K562 (cell line): ENCODE measurements around the gene ADAMTSL2. TPM values are rescaled to one million over a fixed set of nuclear protein-coding genes. Genes with fewer than 3 reads are reported as not detected.

ENCODE experiments used
- ATAC-seq: fragments of 200-7000 bp; cut with Tn5 transposase; 3 replicates; pipeline ENCODE4 v1.9.1; 2020; ENCODE audit warnings: moderate library complexity
- BruUV-seq: library from RNA; stranded (reverse); fragments of 400-500 nt; replicated peaks from 2 replicates; lab custom pipeline; 2021; lab: Mats Ljungman, UMichigan
- CTCF ChIA-PET: fragments of 300-600 bp; formaldehyde crosslinking; extraction: SDS; loops from one replicate; lab custom pipeline; 2021; ENCODE audit warnings: low intra/inter-chr PET ratio; lab: Yijun Ruan, JAX
- POLR2A ChIA-PET: fragments of 300-600, 350-650 bp; sonication (Branson Sonifier 250); formaldehyde crosslinking; extraction: SDS; loops from one replicate; lab custom pipeline; 2021; ENCODE audit warnings: antibody characterized with exemption, inconsistent platforms; lab: Yijun Ruan, JAX
- DNase-seq, 4 experiments: peaks; one replicate each; pipeline versions ENCODE4 v3.0.0 to v3.0.0-alpha.2; 2011 to 2018; ENCODE audit warnings: low spot score in 3 of 4, mixed read lengths in 3 of 4; ENCODE audit errors: extremely low read depth in 1 of 4
- FAIRE-seq: peaks from 2 replicates; lab custom pipeline; 2011; peaks lifted over from hg19 to GRCh38; lab: Jason Lieb, UNC
- H2AFZ ChIP-seq: 2 replicates; pipeline ENCODE4 v1.6.0; 2011; ENCODE audit warnings: low read depth, low read length, control low read depth, inconsistent platforms
- H3K27ac ChIP-seq: fragments of 200-600 bp; 3 replicates; pipeline ENCODE4 v1.8.0; 2011; ENCODE audit warnings: low read depth, mild to moderate bottlenecking, control low read depth, inconsistent platforms, low read length, moderate library complexity, mixed read lengths; ENCODE audit errors: extremely low read depth
- H3K27me3 ChIP-seq, 2 experiments: fragments of 300-600 bp in 1 of 2; 2 replicates in 1 of 2; 3 replicates in 1 of 2; pipeline versions ENCODE4 v1.6.0 to v1.8.0; 2011; ENCODE audit warnings: inconsistent platforms in 2 of 2, low read length in 2 of 2, mild to moderate bottlenecking in 1 of 2, mixed read lengths in 1 of 2, moderate library complexity in 1 of 2; ENCODE audit not compliant: control insufficient read depth in 2 of 2, insufficient read depth in 2 of 2
- H3K36me3 ChIP-seq: fragments of 300-600 bp; 3 replicates; pipeline ENCODE4 v1.8.0; 2011; ENCODE audit warnings: mild to moderate bottlenecking, low read length, inconsistent platforms; ENCODE audit not compliant: control insufficient read depth, insufficient read depth
- H3K4me1 ChIP-seq, 2 experiments: fragments of 200-600 bp in 1 of 2; replicated peaks in 1 of 2; 2 replicates in 1 of 2; 3 replicates in 1 of 2; pipeline versions ENCODE4 v1.5.1 to v1.8.0; 2011; ENCODE audit warnings: inconsistent platforms in 2 of 2, low read length in 2 of 2, mild to moderate bottlenecking in 1 of 2, mixed read lengths in 1 of 2, moderate library complexity in 1 of 2; ENCODE audit not compliant: control insufficient read depth in 2 of 2, insufficient read depth in 2 of 2
- H3K4me2 ChIP-seq: 2 replicates; pipeline ENCODE4 v1.6.1; 2011; ENCODE audit warnings: low read length, control low read depth, inconsistent platforms, mixed read lengths; ENCODE audit not compliant: insufficient read depth
- H3K4me3 ChIP-seq: fragments of 200-600 bp; sonication (generic), shearing (Covaris generic); 2 replicates; pipeline ENCODE4 v1.5.1; 2016; ENCODE audit warnings: control low read depth, inconsistent platforms
- H3K79me2 ChIP-seq: fragments of 200-600 bp; 3 replicates; pipeline ENCODE4 v1.8.0; 2011; ENCODE audit warnings: low read length, inconsistent platforms; ENCODE audit not compliant: control insufficient read depth, insufficient read depth
- H3K9ac ChIP-seq, 2 experiments: 2 replicates each; pipeline versions ENCODE4 v1.6.0 to v1.6.1; 2011; ENCODE audit warnings: low read depth in 2 of 2, low read length in 2 of 2, control low read depth in 1 of 2, inconsistent platforms in 1 of 2, mild to moderate bottlenecking in 1 of 2, mixed read lengths in 1 of 2; ENCODE audit not compliant: insufficient read depth in 1 of 2
- H3K9me1 ChIP-seq: one replicate; pipeline ENCODE4 v1.6.0; 2011; ENCODE audit warnings: inconsistent platforms, mild to moderate bottlenecking, low read length, moderate library complexity; ENCODE audit not compliant: control insufficient read depth, insufficient read depth
- H3K9me3 ChIP-seq: replicated peaks from 2 replicates; pipeline ENCODE4 v1.5.1; 2011; ENCODE audit warnings: low read depth, low read length, inconsistent platforms; ENCODE audit not compliant: control insufficient read depth, insufficient read depth
- H4K20me1 ChIP-seq: replicated peaks from 2 replicates; pipeline ENCODE4 v1.6.1; 2011; ENCODE audit warnings: low read length, inconsistent platforms, mixed read lengths; ENCODE audit not compliant: control insufficient read depth, insufficient read depth
- KLF1 ChIP-seq: fragments of 450-650 bp; IDR thresholded peaks from 2 replicates; pipeline ENCODE4 v1.6.1; 2016; ENCODE audit warnings: missing genetic modification characterization, missing compliant biosample characterization
- WGBS: fragments of 100-300 bp; shearing (Covaris generic); methylation state at CpG from one replicate; pipeline ENCODE4 v1.1.6; 2016; ENCODE audit warnings: low coverage, mixed read lengths; ENCODE audit not compliant: insufficient coverage; ENCODE audit errors: missing lambda C conversion rate; 5-methylcytosine and 5-hydroxymethylcytosine counted together
- in situ Hi-C: fragments of 300-500 bp; cut with MboI; formaldehyde crosslinking; loops from 4 replicates; pipeline ENCODE4 v1.15.0; 2018; ENCODE audit warnings: inconsistent platforms, mixed read lengths
- intact Hi-C: fragments of 100-400 bp; cut with micrococcal nuclease; formaldehyde crosslinking; loops from 2 replicates; pipeline ENCODE4 v1.14.2; 2022
- polyA plus RNA-seq, 8 experiments: library from polyadenylated mRNA; depleted of rRNA in 4 of 8; stranded (reverse) in 5 of 8; unstranded in 3 of 8; fragments of >200 nt; fragmentation: Nextera tagmentation in 2 of 8; fragmentation: Illumina TruSeq in 1 of 8; extraction: Ambion mirVana in 2 of 8; extraction: Trizol in 1 of 8; gene quantifications; 2 replicates each; pipeline versions ENCODE4 v1.2.1 to v1.2.3, GENCODE V29; 2011 to 2014; ENCODE audit warnings: inconsistent platforms in 1 of 8, missing spikeins in 1 of 8
- total RNA-seq, 7 experiments: library from RNA; depleted of rRNA in 6 of 7; stranded (reverse); fragments of >200 nt in 6 of 7; fragmentation: Illumina TruSeq in 2 of 7; extraction: Trizol in 2 of 7; gene quantifications; 2 replicates each; pipeline versions ENCODE4 v1.2.1 to v1.2.3, GENCODE V29; 2011 to 2021; ENCODE audit warnings: low replicate concordance in 1 of 7
- TF ChIP-seq, protein P1 (sequence below): fragments of 250-450 bp; sonication (Bioruptor Pico); IDR thresholded peaks from 2 replicates; pipeline ENCODE4 v1.5.0; 2022; ENCODE audit warnings: mild to moderate bottlenecking

The ADAMTSL2 gene
- total and polyA plus RNA-seq, 9 of the 15 experiments (the other 6 are each of a cell fraction or from before 2014, with no cell fraction given): 0.04 TPM; not detected in 8

DNA sequence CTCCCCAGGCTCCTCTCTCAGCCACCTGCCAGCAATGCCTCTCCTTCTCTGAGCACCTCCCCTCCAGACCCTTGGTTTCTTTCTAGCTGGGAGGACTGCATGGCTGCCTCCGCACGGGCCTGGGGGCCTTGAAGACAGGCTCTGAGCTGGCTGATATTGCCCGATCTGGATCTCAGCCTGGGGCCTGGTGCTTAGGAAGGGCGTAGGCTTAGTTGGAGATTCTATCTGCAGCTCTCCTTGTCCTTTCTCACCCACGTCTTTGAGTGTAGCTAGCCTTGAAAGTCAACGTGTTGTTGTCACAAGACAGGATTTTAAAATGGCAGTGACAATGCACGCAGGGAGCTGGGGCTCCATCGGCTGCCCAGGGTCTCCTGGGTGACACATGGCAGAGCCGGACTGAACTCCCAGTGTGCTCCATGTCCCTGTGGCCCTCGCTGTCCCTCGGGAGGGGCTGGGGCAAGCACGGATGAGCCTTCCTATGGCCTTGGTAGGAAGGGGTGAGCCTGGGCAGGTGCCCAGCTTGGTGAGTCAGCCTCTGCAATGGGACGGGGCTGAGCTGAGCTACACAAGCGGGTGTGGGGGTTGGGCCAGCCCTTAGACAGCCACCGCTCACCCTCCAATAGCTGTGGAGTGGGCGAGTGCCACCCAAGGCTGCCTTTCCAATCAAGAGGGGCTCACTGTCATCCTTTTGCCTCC is 9.4 kb downstream of the ADAMTSL2 start:
- no peaks in the 10 kb centered on the region for H3K9me3 ChIP-seq
- in situ Hi-C loops: no loop called here
- H3K4me3 ChIP-seq: no peak overlapping the region
- FAIRE-seq: no peak
- H3K9ac ChIP-seq: no peak overlapping the region
- BruUV-seq: no TSS peak
- CTCF ChIA-PET: no interaction called here
- WGBS: 2% methylated on average over 14 of the region's 16 CpGs
- no peaks in the 10 kb centered on the region for H3K79me2 ChIP-seq
- intact Hi-C loops: no loop called here
- H3K9me1 ChIP-seq: peaks cover 4% of the 10 kb centered on the region
- peaks cover 0 to 32% of the 10 kb centered on the region in 2 experiments; a peak in 3 of 5 replicates for H3K4me1 ChIP-seq
- DNase-seq: no peak
- peaks cover 34 to 73% of the 10 kb centered on the region in 2 experiments for H3K27me3 ChIP-seq
- peaks cover 30% of the 10 kb centered on the region for H4K20me1 ChIP-seq
- peak; percentile 88; the same call in 1 of the 2 replicates for TF ChIP-seq KLF1 (tag)
- TF ChIP-seq, protein P1, sequence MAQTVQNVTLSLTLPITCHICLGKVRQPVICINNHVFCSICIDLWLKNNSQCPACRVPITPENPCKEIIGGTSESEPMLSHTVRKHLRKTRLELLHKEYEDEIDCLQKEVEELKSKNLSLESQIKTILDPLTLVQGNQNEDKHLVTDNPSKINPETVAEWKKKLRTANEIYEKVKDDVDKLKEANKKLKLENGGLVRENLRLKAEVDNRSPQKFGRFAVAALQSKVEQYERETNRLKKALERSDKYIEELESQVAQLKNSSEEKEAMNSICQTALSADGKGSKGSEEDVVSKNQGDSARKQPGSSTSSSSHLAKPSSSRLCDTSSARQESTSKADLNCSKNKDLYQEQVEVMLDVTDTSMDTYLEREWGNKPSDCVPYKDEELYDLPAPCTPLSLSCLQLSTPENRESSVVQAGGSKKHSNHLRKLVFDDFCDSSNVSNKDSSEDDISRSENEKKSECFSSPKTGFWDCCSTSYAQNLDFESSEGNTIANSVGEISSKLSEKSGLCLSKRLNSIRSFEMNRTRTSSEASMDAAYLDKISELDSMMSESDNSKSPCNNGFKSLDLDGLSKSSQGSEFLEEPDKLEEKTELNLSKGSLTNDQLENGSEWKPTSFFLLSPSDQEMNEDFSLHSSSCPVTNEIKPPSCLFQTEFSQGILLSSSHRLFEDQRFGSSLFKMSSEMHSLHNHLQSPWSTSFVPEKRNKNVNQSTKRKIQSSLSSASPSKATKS (CRISPR knock-in tag): no peak
- TF ChIP-seq, all 486 proteins: peak for 1
- no peaks in the 10 kb centered on the region for H3K36me3 ChIP-seq
- no peak overlapping the region for H3K27ac ChIP-seq
- H3K4me2 ChIP-seq: no peak overlapping the region
- peak; percentile 50 for ATAC-seq
- no peak overlapping the region for H2AFZ ChIP-seq
- POLR2A ChIA-PET: interaction anchor here (0.6 to 1.7 kb wide), 7 partner anchors 7 to 140 kb away, joined by 3 to 6 read pairs (median 4); partner anchors contain the start of genes ADAMTSL2 and SLC2A6
